Measurements from ENCODE around the gene PACS1. TPM values are rescaled to one million over a fixed set of nuclear protein-coding genes. Genes with fewer than 3 reads are reported as not detected.

The PACS1 gene
- total and polyA plus RNA-seq, 5 donors from 2014 or later = 43.8 to 306 (median 48.3) TPM

- Mint-ChIP-seq H3K27me3 (no peaks in the 10 kb centered on the region), H3K4me3 (peak overlapping the region; percentile 71 to 82 (median 75)), H3K27ac (peak overlapping the region; percentile 39 to 98 (median 79)), H3K36me3 (peaks cover 9% of the 10 kb centered on the region), H3K9me3 (no peaks in the 10 kb centered on the region), H3K4me1 (peaks cover 61 to 98% (median 79%) of the 10 kb centered on the region in 4 donors)
- peak overlapping the region; percentile 83 for H3K27ac ChIP-seq (ENCODE audit: insufficient read depth, low read length, poor library complexity, severe bottlenecking)
- H3K4me1 ChIP-seq (ENCODE audit: control insufficient read depth, insufficient read depth, low read length, poor library complexity, severe bottlenecking) = peaks cover 98% of the 10 kb centered on the region
- H3K27me3 ChIP-seq (ENCODE audit: control insufficient read depth, insufficient read depth, low read length) = no peaks in the 10 kb centered on the region
- peak overlapping the region; percentile 73 for H3K4me3 ChIP-seq (ENCODE audit: low read depth, low read length)
- ATAC-seq (ENCODE audit: low read depth in 2 of 2) (no peak), DNase-seq (peak in 1 of 3 donors; percentile 27)
- H3K9me3 ChIP-seq (ENCODE audit: control insufficient read depth in 2 of 2, low read length in 2 of 2) = no peaks in the 10 kb centered on the region
- H3K36me3 ChIP-seq (ENCODE audit: control insufficient read depth, insufficient read depth, low read length) = no peaks in the 10 kb centered on the region
Measured at GRCh38 chr11:66116576-66117361, 46.7 kb downstream of the PACS1 start.

- Mint-ChIP-seq H3K9me3 (no peaks in the 10 kb centered on the region), H3K36me3 (no peaks in the 10 kb centered on the region), H3K27me3 (no peaks in the 10 kb centered on the region), H3K4me3 (peak overlapping the region; percentile 46 to 66 (median 56)), H3K27ac (peak overlapping the region; percentile 39 to 95 (median 89)), H3K4me1 (peaks cover 57 to 91% (median 69%) of the 10 kb centered on the region in 4 donors)
- H3K9me3 ChIP-seq (ENCODE audit: control insufficient read depth in 2 of 2, low read length in 2 of 2) = no peaks in the 10 kb centered on the region
- H3K27me3 ChIP-seq (ENCODE audit: control insufficient read depth, insufficient read depth, low read length) = no peaks in the 10 kb centered on the region
- H3K4me1 ChIP-seq (ENCODE audit: control insufficient read depth, insufficient read depth, low read length, poor library complexity, severe bottlenecking) = peaks cover 78% of the 10 kb centered on the region
- peak overlapping the region; percentile 83 for H3K27ac ChIP-seq (ENCODE audit: insufficient read depth, low read length, poor library complexity, severe bottlenecking)
- no peak for ATAC-seq (ENCODE audit: low read depth in 2 of 2)
- H3K4me3 ChIP-seq (ENCODE audit: low read depth, low read length) = peak overlapping the region; percentile 16
- no peak for DNase-seq
- no peaks in the 10 kb centered on the region for H3K36me3 ChIP-seq (ENCODE audit: control insufficient read depth, insufficient read depth, low read length)
Measured at GRCh38 chr11:66118847-66119246, 48.8 kb downstream of the PACS1 start.

- H3K27ac Mint-ChIP-seq = peak overlapping the region; percentile 39 to 95 (median 89)
- H3K27me3 Mint-ChIP-seq = no peaks in the 10 kb centered on the region
- no peaks in the 10 kb centered on the region for H3K9me3 Mint-ChIP-seq
- H3K36me3 Mint-ChIP-seq = no peaks in the 10 kb centered on the region
- ATAC-seq (ENCODE audit: low read depth in 2 of 2) (no peak), DNase-seq (no peak)
- peak overlapping the region; percentile 29 for H3K27ac ChIP-seq (ENCODE audit: insufficient read depth, low read length, poor library complexity, severe bottlenecking)
- no peaks in the 10 kb centered on the region for H3K36me3 ChIP-seq (ENCODE audit: control insufficient read depth, insufficient read depth, low read length)
- H3K4me3 Mint-ChIP-seq = peak overlapping the region; percentile 24 to 66 (median 54)
- no peaks in the 10 kb centered on the region for H3K27me3 ChIP-seq (ENCODE audit: control insufficient read depth, insufficient read depth, low read length)
- no peaks in the 10 kb centered on the region for H3K9me3 ChIP-seq (ENCODE audit: control insufficient read depth in 2 of 2, low read length in 2 of 2)
- H3K4me1 ChIP-seq (ENCODE audit: control insufficient read depth, insufficient read depth, low read length, poor library complexity, severe bottlenecking) = peaks cover 77% of the 10 kb centered on the region
- H3K4me3 ChIP-seq (ENCODE audit: low read depth, low read length) = peak overlapping the region; percentile 34
- peaks cover 63 to 91% (median 74%) of the 10 kb centered on the region in 4 donors for H3K4me1 Mint-ChIP-seq
Measured at GRCh38 chr11:66119348-66120133, 49.5 kb downstream of the PACS1 start.

- Histone ChIP-seq H3K27ac (ENCODE audit: insufficient read depth, low read length, poor library complexity, severe bottlenecking) (no peak overlapping the region), H3K4me3 (ENCODE audit: low read depth, low read length) (no peak overlapping the region), H3K9me3 (ENCODE audit: control insufficient read depth in 2 of 2, low read length in 2 of 2) (no peaks in the 10 kb centered on the region), H3K4me1 (ENCODE audit: control insufficient read depth, insufficient read depth, low read length, poor library complexity, severe bottlenecking) (peaks cover 77% of the 10 kb centered on the region), H3K36me3 (ENCODE audit: control insufficient read depth, insufficient read depth, low read length) (no peaks in the 10 kb centered on the region), H3K27me3 (ENCODE audit: control insufficient read depth, insufficient read depth, low read length) (no peaks in the 10 kb centered on the region)
- Mint-ChIP-seq H3K36me3 (no peaks in the 10 kb centered on the region), H3K27ac (peak overlapping the region; percentile 15 to 85 (median 70)), H3K27me3 (no peaks in the 10 kb centered on the region), H3K4me3 (peak overlapping the region in 2 of 4 donors; percentile 56 to 63), H3K4me1 (peaks cover 71 to 91% (median 79%) of the 10 kb centered on the region in 4 donors), H3K9me3 (no peaks in the 10 kb centered on the region)
- ATAC-seq (ENCODE audit: low read depth in 2 of 2) = no peak
- no peak for DNase-seq
Measured at GRCh38 chr11:66121466-66121865, 51.4 kb downstream of the PACS1 start.

GRCh38 chr11:66123902-66124301 is 53.8 kb downstream of the PACS1 start:
- Mint-ChIP-seq H3K4me1 (peaks cover 73 to 90% (median 77%) of the 10 kb centered on the region in 4 donors), H3K4me3 (peak overlapping the region in 1 of 4 donors; percentile 57), H3K36me3 (no peaks in the 10 kb centered on the region), H3K27ac (peak overlapping the region; percentile 23 to 89 (median 85)), H3K27me3 (no peaks in the 10 kb centered on the region), H3K9me3 (no peaks in the 10 kb centered on the region)
- Histone ChIP-seq H3K36me3 (ENCODE audit: control insufficient read depth, insufficient read depth, low read length) (no peaks in the 10 kb centered on the region), H3K4me3 (ENCODE audit: low read depth, low read length) (no peak overlapping the region), H3K27ac (ENCODE audit: insufficient read depth, low read length, poor library complexity, severe bottlenecking) (no peak overlapping the region), H3K27me3 (ENCODE audit: control insufficient read depth, insufficient read depth, low read length) (no peaks in the 10 kb centered on the region), H3K9me3 (ENCODE audit: control insufficient read depth in 2 of 2, low read length in 2 of 2) (no peaks in the 10 kb centered on the region), H3K4me1 (ENCODE audit: control insufficient read depth, insufficient read depth, low read length, poor library complexity, severe bottlenecking) (peaks cover 67% of the 10 kb centered on the region)
- ATAC-seq (ENCODE audit: low read depth in 2 of 2) (no peak), DNase-seq (no peak)

GRCh38 chr11:66124564-66124963 is 54.5 kb downstream of the PACS1 start:
- DNase-seq = no peak
- no peaks in the 10 kb centered on the region for H3K9me3 ChIP-seq (ENCODE audit: control insufficient read depth in 2 of 2, low read length in 2 of 2)
- Mint-ChIP-seq H3K9me3 (no peaks in the 10 kb centered on the region), H3K27me3 (no peaks in the 10 kb centered on the region), H3K27ac (peak overlapping the region; percentile 23 to 89 (median 85)), H3K4me1 (peaks cover 68 to 88% (median 72%) of the 10 kb centered on the region in 4 donors), H3K4me3 (peak overlapping the region in 1 of 4 donors; percentile 57), H3K36me3 (no peaks in the 10 kb centered on the region)
- no peaks in the 10 kb centered on the region for H3K27me3 ChIP-seq (ENCODE audit: control insufficient read depth, insufficient read depth, low read length)
- peak in 1 of 2 donors; percentile 23 for ATAC-seq (ENCODE audit: low read depth in 2 of 2)
- H3K4me3 ChIP-seq (ENCODE audit: low read depth, low read length) = peak overlapping the region; percentile 4
- no peak overlapping the region for H3K27ac ChIP-seq (ENCODE audit: insufficient read depth, low read length, poor library complexity, severe bottlenecking)
- H3K36me3 ChIP-seq (ENCODE audit: control insufficient read depth, insufficient read depth, low read length) = no peaks in the 10 kb centered on the region
- H3K4me1 ChIP-seq (ENCODE audit: control insufficient read depth, insufficient read depth, low read length, poor library complexity, severe bottlenecking) = peaks cover 60% of the 10 kb centered on the region

- H3K27me3 Mint-ChIP-seq = no peaks in the 10 kb centered on the region
- peak in 1 of 3 donors; percentile 33 for DNase-seq
- Histone ChIP-seq H3K9me3 (ENCODE audit: control insufficient read depth in 2 of 2, low read length in 2 of 2) (no peaks in the 10 kb centered on the region), H3K27ac (ENCODE audit: insufficient read depth, low read length, poor library complexity, severe bottlenecking) (peak overlapping the region; percentile 77), H3K4me3 (ENCODE audit: low read depth, low read length) (peak overlapping the region; percentile 61), H3K27me3 (ENCODE audit: control insufficient read depth, insufficient read depth, low read length) (no peaks in the 10 kb centered on the region), H3K4me1 (ENCODE audit: control insufficient read depth, insufficient read depth, low read length, poor library complexity, severe bottlenecking) (peaks cover 46% of the 10 kb centered on the region), H3K36me3 (ENCODE audit: control insufficient read depth, insufficient read depth, low read length) (no peaks in the 10 kb centered on the region)
- peak overlapping the region; percentile 55 to 89 (median 86) for H3K27ac Mint-ChIP-seq
- ATAC-seq (ENCODE audit: low read depth in 2 of 2) = no peak
- no peaks in the 10 kb centered on the region for H3K9me3 Mint-ChIP-seq
- H3K4me1 Mint-ChIP-seq = peaks cover 68 to 87% (median 71%) of the 10 kb centered on the region in 4 donors
- H3K4me3 Mint-ChIP-seq = peak overlapping the region in 3 of 4 donors; percentile 68 to 89 (median 83)
- no peaks in the 10 kb centered on the region for H3K36me3 Mint-ChIP-seq
Measured at GRCh38 chr11:66126064-66126463, 56.0 kb downstream of the PACS1 start.
